Brain microvascular endothelial cell (primary cell): ENCODE measurements around the gene GUSB.
"Not testable (repeated sequence)": the region's sequence is repeated elsewhere in the genome, so short reads cannot be mapped to it uniquely, and the experiment has no call there.

Experiments
- DNase-seq: peaks from one replicate; pipeline ENCODE4 v3.0.0-alpha.2; 2020
- H3K27ac ChIP-seq: fragments of 250-450 bp; sonication (Bioruptor Pico); 2 replicates; pipeline ENCODE4 v1.5.1; 2020; ENCODE audit warnings: mild to moderate bottlenecking, moderate library complexity
- H3K27me3 ChIP-seq: fragments of 250-450 bp; sonication (Bioruptor Pico); replicated peaks from 2 replicates; pipeline ENCODE4 v1.5.1; 2020; ENCODE audit warnings: mild to moderate bottlenecking
- H3K36me3 ChIP-seq: fragments of 250-450 bp; sonication (Bioruptor Pico); replicated peaks from 2 replicates; pipeline ENCODE4 v1.5.1; 2020; ENCODE audit warnings: mild to moderate bottlenecking
- H3K4me3 ChIP-seq: 2 replicates; pipeline ENCODE4 v1.5.1; 2011; ENCODE audit warnings: low read depth, mild to moderate bottlenecking, control low read depth, low read length, moderate library complexity
- CTCF ChIP-seq: IDR thresholded peaks from 2 replicates; pipeline ENCODE4 v1.5.1; 2011; ENCODE audit warnings: low read depth, mild to moderate bottlenecking, moderate library complexity, low read length, control low read depth, inconsistent platforms; ENCODE audit errors: missing control alignments
- in situ Hi-C: cut with HindIII; loops from 2 replicates; pipeline ENCODE4 v1.10.0; 2017; ENCODE audit warnings: low sequenced_read_pairs, low pct_ligation_motif_present

Gene GUSB

DNA sequence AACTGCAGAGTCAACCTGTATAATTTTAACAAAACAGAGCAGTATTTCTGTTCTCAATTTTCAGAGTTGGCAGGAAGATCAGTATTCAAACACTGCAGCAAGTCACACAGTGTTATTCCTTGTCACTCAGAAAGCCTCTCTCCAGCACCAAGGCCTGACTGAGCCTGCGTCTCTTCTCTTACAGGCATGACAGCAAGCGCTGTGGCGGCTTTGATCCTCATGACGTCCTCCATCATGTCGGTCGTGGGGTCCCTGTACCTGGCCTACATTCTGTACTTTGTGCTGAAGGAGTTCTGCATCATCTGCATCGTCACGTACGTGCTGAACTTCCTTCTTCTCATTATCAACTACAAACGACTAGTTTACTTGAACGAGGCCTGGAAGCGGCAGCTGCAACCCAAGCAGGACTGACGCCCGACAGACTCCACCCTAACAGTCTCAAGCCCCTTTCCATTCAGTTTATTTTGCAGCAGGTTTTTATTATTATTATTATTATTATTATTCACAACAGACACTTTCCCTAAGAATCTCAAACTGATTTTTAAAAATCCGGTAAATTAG lies 28.0 kb downstream of the GUSB start:
- Histone ChIP-seq H3K27ac (no peak overlapping the region), H3K36me3 (peaks cover 8% of the 10 kb centered on the region), H3K4me3 (no peak overlapping the region), H3K27me3 (no peaks in the 10 kb centered on the region)
- DNase-seq = no peak
- no peak for TF ChIP-seq CTCF
- in situ Hi-C loops = no loop called here

GRCh38 chr7:65953001-65953720 lies 28.9 kb downstream of the GUSB start:
- DNase-seq = no peak
- in situ Hi-C loops = no loop called here
- no peak for TF ChIP-seq CTCF
- H3K36me3 ChIP-seq = peaks cover 8% of the 10 kb centered on the region
- no peak overlapping the region for H3K27ac ChIP-seq
- H3K4me3 ChIP-seq = no peak overlapping the region
- no peaks in the 10 kb centered on the region for H3K27me3 ChIP-seq

DNA sequence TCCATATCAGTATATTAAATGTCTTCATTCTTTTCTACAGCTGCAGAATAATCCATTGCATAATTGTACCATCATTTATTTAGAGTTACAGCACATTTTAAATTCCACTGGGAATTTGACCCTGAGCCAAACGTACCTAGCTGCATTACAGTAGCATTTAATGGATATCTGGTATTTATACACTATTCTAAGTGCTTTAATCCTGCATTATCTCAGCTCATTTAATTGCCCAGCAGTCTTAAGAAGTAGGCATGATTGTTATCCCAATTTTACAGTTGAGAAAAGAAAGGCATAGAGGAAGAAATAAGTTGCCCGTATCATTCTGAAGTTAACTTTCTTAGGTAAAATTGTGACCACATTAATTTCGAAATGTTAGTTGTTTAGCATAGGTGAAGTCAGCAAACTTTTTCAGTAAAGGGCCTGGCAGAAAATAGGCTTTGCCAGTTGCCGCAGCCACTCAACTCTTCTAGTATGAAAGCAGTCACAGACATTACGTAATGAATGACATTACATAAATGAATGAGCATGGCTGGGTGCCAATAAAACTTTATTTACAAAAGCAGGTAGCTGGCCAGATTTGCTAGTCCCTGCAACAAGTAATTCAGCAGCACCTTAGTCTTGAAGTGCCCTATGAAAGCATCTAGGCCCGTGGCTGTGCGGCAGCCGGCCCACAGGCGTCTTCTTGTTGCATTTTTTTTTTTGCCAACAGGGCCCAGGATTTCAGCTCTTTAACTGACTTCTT lies 30.0 kb downstream of the GUSB start:
- no peak for DNase-seq
- H3K36me3 ChIP-seq = peaks cover 8% of the 10 kb centered on the region
- in situ Hi-C loops = no loop called here
- H3K4me3 ChIP-seq = no peak overlapping the region
- no peaks in the 10 kb centered on the region for H3K27me3 ChIP-seq
- no peak for TF ChIP-seq CTCF
- no peak overlapping the region for H3K27ac ChIP-seq

DNA sequence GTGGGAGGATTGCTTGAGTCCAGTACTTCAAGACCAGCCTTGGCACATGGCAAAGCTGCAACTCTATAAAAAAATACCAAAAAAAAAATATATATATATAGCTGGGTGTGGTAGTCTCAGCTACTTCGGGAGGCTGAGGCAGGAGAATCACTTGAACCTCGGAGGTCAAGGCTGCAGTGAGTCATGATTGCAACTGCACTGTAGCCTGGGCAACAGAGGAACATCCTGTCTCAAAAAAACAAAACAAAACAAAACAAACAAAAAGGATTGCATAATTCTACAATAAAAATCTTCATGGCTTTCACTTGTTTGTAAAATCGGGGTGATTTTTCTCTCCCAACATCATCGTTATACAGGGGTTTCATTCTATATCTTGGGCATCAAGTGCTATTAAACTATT lies 35.1 kb downstream of the GUSB start:
- no peak overlapping the region for H3K27ac ChIP-seq

DNA sequence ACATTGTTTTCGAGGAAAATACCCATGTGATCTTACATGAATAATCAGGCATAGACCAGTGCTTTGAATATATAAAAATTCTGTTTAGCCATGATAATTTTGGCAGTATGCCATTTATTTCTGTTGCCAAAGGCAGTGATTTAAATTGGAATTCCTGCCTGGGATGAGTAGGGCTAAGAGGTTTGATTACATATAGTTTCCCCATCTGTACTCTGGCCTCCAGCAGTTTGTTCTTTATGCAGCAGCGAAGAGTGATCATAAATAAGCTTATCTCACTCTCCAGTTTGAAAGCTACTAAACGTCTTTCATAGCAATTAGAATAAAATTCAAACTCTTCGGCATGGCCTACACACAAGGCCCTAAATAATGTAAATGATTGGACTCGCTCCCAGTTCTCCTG lies 36.2 kb downstream of the GUSB start:
- H3K27ac ChIP-seq, H3K36me3 ChIP-seq, DNase-seq, in situ Hi-C loops, H3K27me3 ChIP-seq, H3K4me3 ChIP-seq: not testable (repeated sequence)

More for the DNA sequence above, 35.1 kb downstream of the GUSB start:
- DNase-seq = peak; percentile 58
- in situ Hi-C loops = no loop called here
- H3K27me3 ChIP-seq = no peaks in the 10 kb centered on the region
- no peak overlapping the region for H3K4me3 ChIP-seq
- no peaks in the 10 kb centered on the region for H3K36me3 ChIP-seq
- TF ChIP-seq CTCF = no peak

DNA sequence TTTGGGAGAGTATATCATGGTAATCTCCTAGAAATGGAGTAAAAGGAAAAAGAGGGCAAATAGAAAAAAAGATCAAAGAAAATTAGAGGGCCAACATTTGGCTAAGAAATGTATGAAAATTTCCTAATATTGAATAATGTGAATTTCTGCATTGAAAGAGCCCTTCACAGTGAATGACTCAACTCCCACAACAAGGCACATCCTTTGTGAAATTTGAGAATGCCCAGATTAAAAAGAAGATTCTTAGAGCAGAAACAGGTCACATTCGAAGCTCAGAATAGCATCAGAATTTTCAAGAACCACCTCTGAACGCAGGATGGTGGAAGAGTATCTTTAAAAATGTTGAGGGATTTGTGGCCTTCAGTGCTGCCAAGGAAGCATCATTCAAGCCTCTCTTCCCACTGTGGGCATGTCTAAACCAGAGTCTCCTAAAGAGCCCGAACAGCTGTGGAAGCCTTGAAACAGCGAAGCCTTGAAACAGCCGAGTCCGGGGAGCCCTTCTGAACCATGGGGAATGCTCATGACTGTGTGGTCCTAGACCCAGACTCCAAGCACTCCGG lies 43.6 kb downstream of the GUSB start:
- TF ChIP-seq CTCF = no peak

More for the DNA sequence above, 43.6 kb downstream of the GUSB start:
- no peak overlapping the region for H3K4me3 ChIP-seq
- peak; percentile 11 for DNase-seq
- in situ Hi-C loops = no loop called here
- H3K27ac ChIP-seq = no peak overlapping the region
- H3K27me3 ChIP-seq = no peaks in the 10 kb centered on the region
- no peaks in the 10 kb centered on the region for H3K36me3 ChIP-seq
